Upper lobe of right lung (tissue), 1 donor: Measurements from ENCODE around the gene SUPT20H. TPM values are rescaled to one million over a fixed set of nuclear protein-coding genes. Genes with fewer than 3 reads are reported as not detected.

Source experiments
- ATAC-seq: fragments of 200-7000 bp; cut with Tn5 transposase; one replicate; pipeline ENCODE4 v1.9.1; 2020; ENCODE audit warnings: mild to moderate bottlenecking, moderate library complexity
- DNase-seq: peaks from one replicate; pipeline ENCODE4 v3.0.0-alpha.2; 2020
- H3K27ac ChIP-seq: fragments of 200-600 bp; one replicate; pipeline ENCODE4 v1.8.0; 2022
- H3K27me3 ChIP-seq: fragments of 200-600 bp; one replicate; pipeline ENCODE4 v1.8.0; 2022; ENCODE audit warnings: mild to moderate bottlenecking
- H3K36me3 ChIP-seq: fragments of 200-600 bp; one replicate; pipeline ENCODE4 v1.8.0; 2022
- H3K4me1 ChIP-seq: fragments of 200-600 bp; one replicate; pipeline ENCODE4 v1.8.0; 2022
- H3K4me3 ChIP-seq: fragments of 200-600 bp; one replicate; pipeline ENCODE4 v1.8.0; 2022; ENCODE audit warnings: mild to moderate bottlenecking
- H3K9me3 ChIP-seq: fragments of 200-600 bp; one replicate; pipeline ENCODE4 v1.8.0; 2022
- CTCF ChIP-seq: fragments of 200-600 bp; IDR thresholded peaks from one replicate; pipeline ENCODE4 v1.8.0; 2022; ENCODE audit warnings: antibody characterized with exemption
- intact Hi-C: fragments of 100-400 bp; cut with DNase I; formaldehyde crosslinking; loops from one replicate; pipeline ENCODE4 v1.11.0; 2022
- total RNA-seq: library from RNA; stranded (reverse); fragmentation: NEBNext Ultra II Directional; extraction: Animal tissue kit (Norgen Biotek cat#: 25700); gene quantifications from one replicate; pipeline ENCODE4 v1.2.1, GENCODE V29; 2021
- donor health status: DM: no; HTN: yes; CAD: no; lungs with severe emphysema.

The SUPT20H gene
- total RNA-seq, 1 donor from 2014 or later, result 60.3 TPM

DNA sequence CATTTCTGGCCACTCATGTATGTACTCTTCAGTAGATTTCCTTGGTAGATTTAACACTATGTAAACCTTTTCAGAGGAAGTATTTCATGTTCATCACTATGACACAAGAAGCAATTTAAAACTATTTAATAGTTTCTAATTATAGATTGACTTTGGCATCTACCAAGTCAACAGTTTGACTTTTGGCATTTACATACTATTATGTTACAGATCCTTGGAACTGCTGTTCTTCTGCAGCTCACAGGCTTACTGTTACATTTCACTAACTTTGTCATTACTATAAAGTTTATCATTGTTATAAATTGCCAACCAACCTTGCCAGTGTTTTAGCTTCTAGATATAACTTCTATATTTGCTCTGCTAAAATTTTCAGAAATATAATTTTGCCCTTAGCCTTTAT is 18.7 kb downstream of the SUPT20H start:
- Histone ChIP-seq H3K36me3 (peaks cover 99% of the 10 kb centered on the region), H3K4me1 (no peaks in the 10 kb centered on the region), H3K27me3 (no peaks in the 10 kb centered on the region), H3K9me3 (no peaks in the 10 kb centered on the region), H3K4me3 (no peak overlapping the region), H3K27ac (no peak overlapping the region)
- no peak for TF ChIP-seq CTCF
- ATAC-seq (no peak), DNase-seq (no peak)
- intact Hi-C loops, result no loop called here

GRCh38 chr13:37039896-37040295 is 19.6 kb downstream of the SUPT20H start:
- no peak for TF ChIP-seq CTCF
- no peaks in the 10 kb centered on the region for H3K27me3 ChIP-seq
- H3K4me3 ChIP-seq, result no peak overlapping the region
- ATAC-seq (no peak), DNase-seq (no peak)
- intact Hi-C loops, result no loop called here
- H3K27ac ChIP-seq, result no peak overlapping the region
- H3K4me1 ChIP-seq, result no peaks in the 10 kb centered on the region
- H3K9me3 ChIP-seq, result no peaks in the 10 kb centered on the region
- H3K36me3 ChIP-seq, result peaks cover 99% of the 10 kb centered on the region

GRCh38 chr13:37037241-37037640 is 22.2 kb downstream of the SUPT20H start:
- intact Hi-C loops, result no loop called here
- Histone ChIP-seq H3K27me3 (no peaks in the 10 kb centered on the region), H3K4me1 (no peaks in the 10 kb centered on the region), H3K4me3 (no peak overlapping the region), H3K27ac (no peak overlapping the region), H3K36me3 (peaks cover 99% of the 10 kb centered on the region), H3K9me3 (no peaks in the 10 kb centered on the region)
- DNase-seq, result no peak
- ATAC-seq, result no peak
- no peak for TF ChIP-seq CTCF

- H3K27ac ChIP-seq, result no peak overlapping the region
- peaks cover 100% of the 10 kb centered on the region for H3K36me3 ChIP-seq
- no peak for DNase-seq
- no peak overlapping the region for H3K4me3 ChIP-seq
- TF ChIP-seq CTCF, result no peak
- no peaks in the 10 kb centered on the region for H3K4me1 ChIP-seq
- no peaks in the 10 kb centered on the region for H3K27me3 ChIP-seq
- intact Hi-C loops, result no loop called here
- no peak for ATAC-seq
- H3K9me3 ChIP-seq, result no peaks in the 10 kb centered on the region
Measured at GRCh38 chr13:37029617-37030016, 29.9 kb downstream of the SUPT20H start.

DNA sequence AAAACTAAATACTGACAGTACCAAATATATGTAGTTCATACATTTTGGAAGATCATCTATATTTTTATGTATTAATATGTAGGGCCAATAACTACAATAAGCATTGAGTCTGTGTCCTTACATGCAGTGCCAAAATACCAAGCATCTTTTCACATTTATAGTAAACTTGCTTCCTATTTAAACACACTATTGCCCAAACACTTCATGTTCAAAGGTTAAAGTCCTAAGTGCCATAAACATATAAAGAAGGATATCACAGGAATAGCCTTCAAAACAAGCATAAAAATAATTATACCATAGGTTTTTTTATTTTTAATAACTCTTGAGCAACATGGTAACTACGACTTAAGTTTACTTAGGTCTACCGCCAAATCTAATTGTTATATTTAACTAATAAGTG is 31.8 kb downstream of the SUPT20H start:
- H3K36me3 ChIP-seq, result peaks cover 100% of the 10 kb centered on the region

More for the DNA sequence above, 31.8 kb downstream of the SUPT20H start:
- Histone ChIP-seq H3K27ac (no peak overlapping the region), H3K4me3 (no peak overlapping the region), H3K9me3 (no peaks in the 10 kb centered on the region), H3K4me1 (no peaks in the 10 kb centered on the region), H3K27me3 (no peaks in the 10 kb centered on the region)
- ATAC-seq (no peak), DNase-seq (no peak)
- no peak for TF ChIP-seq CTCF
- intact Hi-C loops, result no loop called here
